HG03521 (cell line): ENCODE data around the gene ADIRF.
"Not testable (repeated sequence)": the region's sequence is repeated elsewhere in the genome, so short reads cannot be mapped to it uniquely, and the experiment has no call there.

Experiments used
- ATAC-seq: cut with Tn5 transposase; IDR thresholded peaks from one replicate; pipeline ENCODE4 v1.9.1; 2021; ENCODE audit warnings: mild to moderate bottlenecking, moderate library complexity; ENCODE audit not compliant: unreplicated experiment

The ADIRF gene

GRCh38 chr10:87019504-87019903 is 51.2 kb downstream of the ADIRF start:
- ATAC-seq: not testable (repeated sequence)

GRCh38 chr10:87020056-87020455 is 51.8 kb downstream of the ADIRF start, which contains the start of gene FAM25A:
Gene FAM25A (plus strand): TSS chr10:87020294. CDS start chr10:87020325, 31 bp downstream.
- not testable (repeated sequence) for ATAC-seq
